Glutamatergic neuron (in vitro differentiated cells): Measurements from ENCODE around the gene SLC30A7. TPM values are rescaled to one million over a fixed set of nuclear protein-coding genes. Genes with fewer than 3 reads are reported as not detected.
A peak's percentile ranks its signal among the peaks of the same experiment; 100 is the strongest.

ENCODE experiments used
- DNase-seq: peaks from one replicate; pipeline ENCODE4 v3.0.0; 2022
- H3K27ac Mint-ChIP-seq: one replicate; pipeline ENCODE4 v1.8.0; 2020; ENCODE audit warnings: mild to moderate bottlenecking, mixed read lengths, inconsistent platforms; ENCODE audit not compliant: unreplicated experiment
- H3K27me3 Mint-ChIP-seq: one replicate; pipeline ENCODE4 v1.8.0; 2020; ENCODE audit warnings: mild to moderate bottlenecking, moderate library complexity, mixed read lengths, inconsistent platforms; ENCODE audit not compliant: unreplicated experiment
- H3K36me3 Mint-ChIP-seq: one replicate; pipeline ENCODE4 v1.8.0; 2020; ENCODE audit warnings: mild to moderate bottlenecking, mixed read lengths, inconsistent platforms; ENCODE audit not compliant: unreplicated experiment
- H3K4me1 Mint-ChIP-seq: one replicate; pipeline ENCODE4 v1.8.0; 2020; ENCODE audit warnings: mild to moderate bottlenecking, low read depth, mixed read lengths, inconsistent platforms; ENCODE audit not compliant: unreplicated experiment
- H3K4me3 Mint-ChIP-seq: one replicate; pipeline ENCODE4 v1.8.0; 2020; ENCODE audit warnings: mild to moderate bottlenecking, mixed read lengths, inconsistent platforms; ENCODE audit not compliant: unreplicated experiment
- H3K9me3 Mint-ChIP-seq: one replicate; pipeline ENCODE4 v1.8.0; 2020; ENCODE audit warnings: mild to moderate bottlenecking, moderate library complexity, mixed read lengths, inconsistent platforms; ENCODE audit not compliant: unreplicated experiment
- CTCF ChIP-seq: fragments of 200-600 bp; sonication (generic); IDR thresholded peaks from one replicate; pipeline ENCODE4 v1.5.0; 2021; ENCODE audit not compliant: partially characterized antibody, unreplicated experiment
- total RNA-seq: library from RNA; stranded (reverse); fragmentation: NEBNext Ultra II Directional; extraction: Animal tissue kit (Norgen Biotek cat#: 25700); gene quantifications from one replicate; pipeline ENCODE4 v1.2.1, GENCODE V29; 2021; ENCODE audit not compliant: unreplicated experiment

Gene SLC30A7
- total RNA-seq, 1 donor from 2014 or later, result 21.5 TPM

GRCh38 chr1:101008229-101008834 lies 112.4 kb downstream of the SLC30A7 start:
- TF ChIP-seq CTCF, result no peak
- no peak for DNase-seq
- Mint-ChIP-seq H3K36me3 (no peaks in the 10 kb centered on the region), H3K27me3 (no peaks in the 10 kb centered on the region), H3K9me3 (no peaks in the 10 kb centered on the region), H3K4me3 (no peak overlapping the region), H3K27ac (no peak overlapping the region), H3K4me1 (no peaks in the 10 kb centered on the region)

DNA sequence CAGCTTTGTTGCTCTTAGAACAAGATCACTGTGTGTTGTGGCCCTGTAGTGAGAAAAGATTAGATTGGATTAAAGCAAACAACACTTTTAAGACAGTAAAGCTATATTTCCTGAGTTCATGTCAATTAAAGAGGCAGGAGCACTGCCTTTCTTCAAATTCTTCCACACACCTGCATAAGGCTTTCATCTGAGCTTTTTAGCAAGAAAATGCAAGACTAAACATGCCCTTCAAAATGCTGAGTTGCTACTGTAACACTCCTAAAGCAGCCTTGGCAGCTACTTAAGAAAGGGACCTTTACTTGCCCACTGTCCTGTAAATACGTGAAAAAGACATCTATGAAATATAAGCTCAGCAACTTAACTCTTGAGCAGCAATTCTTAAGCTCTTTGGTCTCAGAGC lies 117.9 kb downstream of the SLC30A7 start:
- no peak for TF ChIP-seq CTCF
- H3K9me3 Mint-ChIP-seq, result no peaks in the 10 kb centered on the region
- H3K27me3 Mint-ChIP-seq, result no peaks in the 10 kb centered on the region
- DNase-seq, result no peak
- no peaks in the 10 kb centered on the region for H3K36me3 Mint-ChIP-seq
- no peak overlapping the region for H3K27ac Mint-ChIP-seq
- no peaks in the 10 kb centered on the region for H3K4me1 Mint-ChIP-seq
- H3K4me3 Mint-ChIP-seq, result no peak overlapping the region

GRCh38 chr1:101017448-101017847 lies 121.6 kb downstream of the SLC30A7 start:
- Mint-ChIP-seq H3K27me3 (no peaks in the 10 kb centered on the region), H3K36me3 (no peaks in the 10 kb centered on the region), H3K27ac (no peak overlapping the region), H3K9me3 (no peaks in the 10 kb centered on the region), H3K4me1 (peaks cover 3% of the 10 kb centered on the region), H3K4me3 (no peak overlapping the region)
- no peak for DNase-seq
- TF ChIP-seq CTCF, result no peak

DNA sequence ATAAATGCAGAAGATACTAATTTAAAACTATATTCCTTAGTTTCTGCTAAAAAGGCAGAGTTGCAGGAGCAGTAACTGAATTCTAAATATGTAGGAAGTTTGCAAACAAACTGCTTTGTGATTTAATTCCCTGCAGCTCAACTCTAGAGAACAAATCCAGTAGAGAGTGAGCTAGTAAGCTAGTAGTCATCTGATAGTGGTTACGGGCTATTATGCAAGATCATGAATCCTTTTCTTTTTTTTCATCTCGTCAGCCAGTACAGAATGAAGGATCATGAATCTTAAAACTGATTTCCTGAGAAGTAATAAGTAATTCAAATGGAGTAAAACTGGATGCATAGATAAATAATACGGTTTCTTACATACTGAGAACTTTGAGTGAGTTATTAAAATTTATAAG lies 126.4 kb downstream of the SLC30A7 start:
- Mint-ChIP-seq H3K27me3 (peaks cover 2% of the 10 kb centered on the region), H3K9me3 (peaks cover 7% of the 10 kb centered on the region), H3K36me3 (no peaks in the 10 kb centered on the region), H3K27ac (no peak overlapping the region), H3K4me3 (no peak overlapping the region), H3K4me1 (peaks cover 8% of the 10 kb centered on the region)
- no peak for TF ChIP-seq CTCF
- no peak for DNase-seq

GRCh38 chr1:101025283-101025656 lies 129.4 kb downstream of the SLC30A7 start:
- Mint-ChIP-seq H3K36me3 (no peaks in the 10 kb centered on the region), H3K27ac (peak overlapping the region; percentile 95), H3K9me3 (peaks cover 7% of the 10 kb centered on the region), H3K4me3 (peak overlapping the region; percentile 93), H3K27me3 (peaks cover 2% of the 10 kb centered on the region), H3K4me1 (peaks cover 8% of the 10 kb centered on the region)
- DNase-seq, result peak; percentile 17
- no peak for TF ChIP-seq CTCF
